Fibroblast of peridontal ligament (primary cell): ENCODE results near the gene TP53RK.

Source experiments
- DNase-seq: peaks from one replicate; pipeline ENCODE4 v3.0.0-alpha.2; 2010; ENCODE audit errors: extremely low read depth

Gene TP53RK

DNA sequence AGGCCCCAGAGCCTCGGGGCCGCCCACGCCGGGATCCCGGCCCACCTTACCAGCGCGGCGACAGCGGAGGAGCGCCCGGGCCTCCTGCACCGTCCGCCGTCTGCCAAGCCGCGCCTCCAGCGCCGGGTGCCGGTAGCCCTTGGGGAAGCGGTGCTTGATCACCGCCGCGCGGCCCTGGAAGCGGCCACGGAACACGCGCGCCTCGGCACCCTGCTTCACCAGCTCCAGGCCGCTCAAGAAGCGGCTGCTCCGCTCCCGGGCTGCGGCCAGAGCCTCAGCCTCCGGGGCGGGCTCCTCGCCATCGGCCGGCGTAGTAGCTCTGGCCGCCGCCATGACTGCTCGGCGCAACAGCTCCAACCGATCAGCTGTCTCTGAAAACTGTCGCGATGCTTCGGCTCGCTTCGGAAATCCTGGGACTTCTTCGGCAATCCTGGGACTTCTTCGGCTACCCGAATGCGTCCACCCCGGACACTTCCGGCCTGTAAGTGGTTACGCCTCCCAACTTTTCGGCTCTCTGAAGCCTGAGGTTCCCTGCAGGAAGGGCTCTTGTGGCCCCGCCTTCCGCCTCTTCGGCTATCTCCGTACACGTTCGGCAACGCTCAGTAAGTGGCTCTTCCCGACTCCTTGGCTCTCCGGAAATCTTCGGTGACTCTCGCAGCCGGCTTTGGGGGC is at the start of gene TP53RK:
Gene TP53RK (minus strand): TSS at position 363 of the 672 bp plus-strand sequence. CDS start 30 bp downstream, at position 333.
- DNase-seq = peak; percentile 100

DNA sequence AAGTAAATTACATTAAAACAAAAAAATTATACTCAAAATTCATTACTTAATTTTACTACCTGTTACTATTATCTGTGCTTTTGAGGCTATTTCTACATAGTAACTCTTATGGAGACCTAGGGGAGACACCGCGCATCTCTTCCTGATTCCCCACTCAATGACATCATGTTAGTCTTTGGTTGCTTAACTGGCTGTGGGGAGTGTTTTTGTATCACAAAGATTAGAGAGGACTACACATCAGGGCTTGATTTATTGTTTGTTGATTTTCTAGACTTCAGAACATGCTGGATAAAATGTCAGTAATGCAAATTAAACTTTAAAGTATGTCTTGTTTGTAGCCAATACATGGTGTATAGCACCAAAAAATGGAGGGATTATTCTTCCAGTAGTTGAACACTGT is 46.2 kb upstream of the TP53RK start:
- no peak for DNase-seq

DNA sequence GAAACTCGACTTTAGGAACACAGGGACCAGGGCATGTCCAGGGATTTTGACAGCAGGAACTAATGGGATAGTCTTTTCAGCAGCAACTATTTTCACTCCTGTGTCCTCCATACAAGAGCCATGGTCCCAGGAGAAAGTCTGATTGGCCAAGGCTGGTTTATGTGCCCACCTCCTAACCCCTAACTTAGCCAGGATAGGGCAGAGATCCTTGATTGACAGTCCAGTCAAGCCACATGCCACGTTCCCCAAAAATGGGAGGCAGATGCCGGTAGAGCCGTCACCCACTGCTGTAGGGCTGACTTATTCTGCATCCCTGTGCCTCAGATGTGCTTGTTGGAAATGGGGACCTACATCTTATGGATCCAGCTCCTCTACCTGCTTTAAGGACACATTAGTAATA is 42.5 kb upstream of the TP53RK start:
- no peak for DNase-seq

DNA sequence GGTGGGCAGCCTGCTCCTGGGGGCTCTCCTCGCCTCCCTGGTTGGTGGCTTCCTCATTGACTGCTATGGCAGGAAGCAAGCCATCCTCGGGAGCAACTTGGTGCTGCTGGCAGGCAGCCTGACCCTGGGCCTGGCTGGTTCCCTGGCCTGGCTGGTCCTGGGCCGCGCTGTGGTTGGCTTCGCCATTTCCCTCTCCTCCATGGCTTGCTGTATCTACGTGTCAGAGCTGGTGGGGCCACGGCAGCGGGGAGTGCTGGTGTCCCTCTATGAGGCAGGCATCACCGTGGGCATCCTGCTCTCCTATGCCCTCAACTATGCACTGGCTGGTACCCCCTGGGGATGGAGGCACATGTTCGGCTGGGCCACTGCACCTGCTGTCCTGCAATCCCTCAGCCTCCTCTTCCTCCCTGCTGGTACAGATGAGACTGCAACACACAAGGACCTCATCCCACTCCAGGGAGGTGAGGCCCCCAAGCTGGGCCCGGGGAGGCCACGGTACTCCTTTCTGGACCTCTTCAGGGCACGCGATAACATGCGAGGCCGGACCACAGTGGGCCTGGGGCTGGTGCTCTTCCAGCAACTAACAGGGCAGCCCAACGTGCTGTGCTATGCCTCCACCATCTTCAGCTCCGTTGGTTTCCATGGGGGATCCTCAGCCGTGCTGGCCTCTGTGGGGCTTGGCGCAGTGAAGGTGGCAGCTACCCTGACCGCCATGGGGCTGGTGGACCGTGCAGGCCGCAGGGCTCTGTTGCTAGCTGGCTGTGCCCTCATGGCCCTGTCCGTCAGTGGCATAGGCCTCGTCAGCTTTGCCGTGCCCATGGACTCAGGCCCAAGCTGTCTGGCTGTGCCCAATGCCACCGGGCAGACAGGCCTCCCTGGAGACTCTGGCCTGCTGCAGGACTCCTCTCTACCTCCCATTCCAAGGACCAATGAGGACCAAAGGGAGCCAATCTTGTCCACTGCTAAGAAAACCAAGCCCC is 36.2 kb upstream of the TP53RK start:
- no peak for DNase-seq

DNA sequence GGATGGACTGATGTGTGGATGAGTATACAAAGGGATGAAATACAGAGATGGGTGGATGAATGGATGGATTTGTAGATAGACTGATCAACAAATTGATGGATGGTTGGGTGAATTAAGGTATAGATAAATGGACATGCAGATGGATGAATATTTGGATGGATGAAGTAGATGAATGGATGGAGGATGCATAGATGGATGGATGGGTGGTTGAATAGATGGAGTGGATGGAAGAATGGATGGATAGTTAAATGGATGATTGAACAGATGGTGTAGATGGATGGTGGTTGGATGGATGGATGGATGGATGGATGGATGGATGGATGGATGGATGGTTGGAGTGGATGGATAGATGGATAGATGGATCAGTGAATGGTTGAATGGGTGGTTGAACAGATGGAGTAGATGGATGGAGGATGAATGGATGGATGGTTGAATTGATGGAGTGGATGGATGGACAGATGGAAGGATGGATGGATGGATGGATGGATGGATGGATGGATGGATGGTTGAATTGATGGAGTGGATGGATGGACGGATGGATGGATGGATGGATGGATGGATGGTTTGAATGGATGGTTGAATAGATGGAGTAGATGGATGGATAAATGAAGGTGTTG is 35.2 kb upstream of the TP53RK start:
- DNase-seq = no peak

DNA sequence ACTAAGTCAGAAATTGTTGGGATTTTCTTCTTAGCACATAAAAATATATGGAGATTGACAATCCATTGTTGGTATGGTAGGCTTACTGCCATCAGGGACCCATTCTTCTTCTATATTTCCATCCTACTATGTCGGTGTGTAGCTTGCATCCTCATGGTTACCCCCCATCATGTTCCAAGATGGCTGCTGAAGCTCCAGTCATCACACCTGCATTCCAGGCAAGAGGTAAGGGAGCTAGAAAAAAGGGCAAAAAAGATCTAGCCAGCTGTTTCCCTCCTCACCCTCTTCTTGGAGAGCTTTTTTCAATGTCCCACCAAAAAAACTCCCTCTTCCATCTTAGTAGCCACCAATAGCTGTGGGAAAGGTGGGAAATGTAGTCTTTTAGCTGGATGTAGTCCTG is 33.8 kb upstream of the TP53RK start:
- no peak for DNase-seq

DNA sequence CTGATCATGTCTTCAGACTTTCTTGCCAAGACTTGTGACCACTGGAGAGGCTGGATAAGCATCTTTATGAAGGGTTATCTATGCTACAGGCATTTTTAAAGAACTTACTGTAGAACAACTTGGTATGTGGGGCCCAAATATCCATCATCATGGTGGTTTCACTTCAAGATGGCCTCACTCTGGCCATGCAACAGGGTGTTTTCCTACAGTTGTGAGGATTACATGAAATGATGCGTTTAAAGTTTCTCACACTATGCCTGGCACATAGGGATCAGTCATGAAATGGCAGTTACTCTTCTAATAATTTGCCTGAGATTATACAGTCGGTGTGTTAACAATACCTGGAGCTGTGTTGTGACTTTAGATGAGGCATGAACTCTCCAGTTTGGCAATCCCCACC is 33.2 kb upstream of the TP53RK start:
- DNase-seq = no peak

DNA sequence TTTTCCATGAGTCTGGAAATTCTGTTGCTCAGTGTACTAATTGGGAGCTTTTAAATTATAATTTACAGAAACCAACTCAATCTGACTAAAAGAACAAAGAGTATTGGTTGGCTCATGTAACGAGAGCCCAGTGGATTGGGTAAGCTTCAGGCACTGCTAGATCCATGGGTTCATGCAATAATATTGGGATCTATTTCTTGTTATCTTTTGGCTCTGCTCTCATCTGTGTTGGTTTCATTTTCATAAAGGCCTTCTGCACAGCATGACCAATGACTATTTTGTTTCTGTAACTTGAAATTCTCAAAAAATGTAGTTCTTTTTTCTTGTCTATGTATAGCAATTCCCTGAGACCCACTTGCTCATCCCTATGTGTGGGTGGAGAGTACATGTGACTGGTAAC is 32.2 kb upstream of the TP53RK start:
- no peak for DNase-seq

DNA sequence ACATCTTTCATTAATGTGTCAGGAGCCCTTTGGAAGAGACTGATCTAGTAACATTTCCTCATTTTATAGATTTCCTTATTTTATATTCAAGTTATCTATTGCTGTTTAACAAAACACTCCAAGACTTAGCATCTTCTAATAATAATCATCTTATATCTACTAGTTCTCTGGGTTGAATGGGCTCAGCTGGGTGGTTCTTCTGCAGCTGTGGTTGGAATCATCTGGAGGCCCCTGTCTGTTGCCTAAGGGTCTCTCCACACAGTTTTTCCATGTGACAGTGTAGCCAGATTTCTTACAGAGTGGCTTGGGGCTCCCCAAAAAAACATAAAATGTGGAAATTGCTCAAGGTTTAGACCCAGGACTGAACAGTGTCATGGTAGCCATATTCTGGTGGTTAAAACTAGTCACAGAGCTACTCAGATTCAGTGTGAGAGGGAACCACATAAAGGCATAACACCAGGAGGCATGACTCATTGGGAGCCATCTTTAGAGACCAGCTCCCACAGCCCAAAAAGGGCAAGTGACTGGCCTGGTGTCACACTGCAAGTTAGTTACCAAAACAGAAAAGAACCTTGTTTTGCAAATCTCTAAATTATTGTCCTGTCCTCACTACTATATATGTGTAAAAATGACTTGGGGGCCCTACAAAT is 31.7 kb upstream of the TP53RK start:
- DNase-seq = no peak

DNA sequence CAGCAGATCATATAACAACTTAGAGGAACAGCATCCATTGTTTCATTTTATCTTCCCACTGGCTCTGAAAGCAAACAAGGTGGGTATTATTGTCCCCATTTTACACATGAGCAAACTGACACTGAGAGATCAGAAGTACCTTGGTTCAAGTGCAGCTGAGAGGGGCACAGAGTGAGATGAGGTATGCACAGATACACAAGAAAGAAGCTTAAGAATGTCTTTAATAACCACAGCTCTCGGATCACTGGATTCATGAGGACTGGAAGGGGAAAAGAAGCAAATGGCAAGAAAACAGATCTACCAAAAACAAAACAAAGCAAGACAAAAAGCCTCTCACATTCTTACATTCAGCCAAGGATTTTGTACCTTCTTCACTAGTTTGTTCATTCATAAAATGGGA is 30.8 kb upstream of the TP53RK start:
- no peak for DNase-seq

DNA sequence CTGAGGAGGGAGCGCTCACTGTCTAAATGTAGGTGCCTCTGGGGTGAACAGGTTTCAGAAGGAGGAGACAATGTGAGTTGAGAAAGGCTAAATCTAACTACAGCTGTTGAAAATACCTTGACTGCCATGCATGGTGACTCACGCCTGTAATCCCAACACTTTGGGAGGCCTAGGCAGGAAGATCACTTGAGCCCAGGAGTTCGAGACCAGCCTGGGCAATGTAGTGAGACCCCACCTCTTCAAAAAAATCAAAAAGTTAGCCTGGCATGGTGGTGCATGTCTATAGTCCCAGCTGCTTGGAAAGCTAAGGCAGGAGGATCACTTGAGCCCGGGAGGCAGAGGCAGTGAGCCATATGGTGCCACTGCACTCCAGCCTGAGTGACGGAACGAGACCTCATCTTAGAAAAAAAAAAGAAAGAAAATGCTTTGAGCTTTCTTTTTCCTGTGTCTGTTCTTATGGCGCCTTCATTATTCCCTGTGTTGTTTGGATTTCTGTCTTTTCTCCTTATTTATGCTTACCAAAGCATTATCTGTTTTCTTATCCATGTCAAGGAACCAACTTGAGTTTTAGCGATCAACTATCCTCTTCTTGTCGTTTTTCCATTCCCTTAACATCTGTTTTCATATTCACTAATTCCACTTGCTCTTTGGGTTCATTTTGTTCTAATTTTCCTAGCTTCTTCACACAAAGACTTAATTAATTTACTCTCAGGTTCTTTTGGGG is 28.7 kb upstream of the TP53RK start:
- no peak for DNase-seq

DNA sequence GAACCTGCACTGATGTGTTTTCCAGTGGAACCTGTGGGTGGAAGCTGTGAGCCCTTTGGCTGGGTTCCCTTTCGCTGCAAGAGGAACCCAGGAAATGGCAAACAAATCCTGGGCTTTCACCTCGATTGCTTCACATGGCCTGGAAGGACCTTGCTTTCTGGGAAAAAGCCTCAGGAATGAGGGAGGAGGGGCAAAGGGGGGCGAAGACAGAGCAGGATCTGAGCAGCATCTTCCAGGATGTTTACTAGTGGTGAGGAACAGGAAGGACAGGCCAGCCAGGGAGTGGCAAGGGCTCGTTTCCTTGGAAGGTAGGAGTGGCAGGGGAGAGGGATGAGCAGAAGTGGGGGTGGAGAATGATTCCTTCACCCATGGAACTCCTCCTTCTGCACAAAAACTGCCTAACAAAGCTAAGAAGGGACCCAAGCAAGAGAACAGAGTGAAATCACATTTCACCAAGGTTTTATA is 26.1 kb upstream of the TP53RK start:
- peak; percentile 77 for DNase-seq

DNA sequence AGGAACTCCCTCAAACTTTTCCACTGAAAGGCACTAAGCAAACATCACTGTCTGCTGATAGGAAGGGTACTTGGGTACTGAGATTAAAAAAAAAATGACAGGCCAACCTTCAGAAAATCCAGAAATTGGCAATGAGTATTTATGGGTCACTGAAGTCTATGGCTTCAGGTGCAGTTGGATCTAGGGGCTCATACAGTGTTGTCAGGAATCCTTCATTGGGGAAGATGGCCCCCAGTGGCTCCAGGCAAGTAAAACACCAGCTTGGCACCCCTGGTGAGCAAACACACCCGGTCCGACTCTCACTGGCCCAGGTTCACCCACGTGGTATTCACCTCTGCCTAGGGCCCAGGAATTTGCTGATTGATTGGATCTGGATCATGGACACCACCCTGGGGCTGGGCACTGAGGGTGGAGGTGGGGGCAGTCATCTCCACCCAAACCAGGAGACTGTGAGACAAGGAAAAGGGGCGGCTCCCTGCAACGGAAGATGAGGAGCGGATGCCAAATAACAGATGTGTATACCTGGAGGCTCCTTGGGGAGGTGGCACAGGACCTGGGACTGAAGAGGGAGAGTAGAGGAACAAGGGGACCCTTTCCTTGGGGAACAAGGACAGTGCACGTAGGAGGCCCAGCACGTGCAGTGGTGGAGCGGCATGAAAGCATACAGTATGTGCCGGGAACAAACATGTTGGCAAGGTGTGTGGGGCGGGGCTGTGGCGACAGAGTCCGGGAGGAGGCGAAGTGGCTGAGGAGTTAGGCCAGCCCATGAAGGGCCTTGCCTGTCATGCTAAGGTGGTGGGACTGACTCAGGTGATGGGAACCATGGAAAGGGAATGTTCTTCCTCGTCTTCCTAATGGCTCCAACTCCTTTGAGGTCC is 25.0 kb upstream of the TP53RK start:
- no peak for DNase-seq

DNA sequence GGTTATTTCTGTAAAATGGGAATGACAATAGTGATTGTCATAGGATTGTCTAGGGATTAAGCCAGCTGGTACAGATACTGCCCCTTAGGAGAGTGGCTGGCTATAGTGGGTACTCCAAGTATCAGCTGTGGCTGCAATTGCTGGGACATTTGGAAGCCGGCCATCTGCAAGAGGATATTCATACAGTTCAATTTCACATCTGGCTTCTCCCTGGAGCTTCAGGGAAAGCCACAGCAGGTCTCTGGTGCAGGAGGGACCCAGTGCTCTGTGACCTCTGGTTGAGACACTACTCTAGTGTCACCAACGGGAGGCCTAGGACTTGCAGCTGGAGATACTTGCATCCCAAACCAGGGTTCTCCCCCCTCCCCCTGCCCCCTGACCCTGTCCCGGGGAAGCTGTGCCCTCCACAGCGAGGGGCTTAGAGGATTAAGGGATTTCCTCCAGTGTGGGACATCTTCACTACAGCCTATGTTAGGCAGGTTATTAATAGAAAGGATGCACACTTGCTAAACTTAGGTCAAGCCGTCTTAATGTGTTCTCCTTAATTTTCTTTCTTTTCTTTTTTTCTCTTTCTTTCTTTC is 22.9 kb upstream of the TP53RK start:
- DNase-seq = no peak

DNA sequence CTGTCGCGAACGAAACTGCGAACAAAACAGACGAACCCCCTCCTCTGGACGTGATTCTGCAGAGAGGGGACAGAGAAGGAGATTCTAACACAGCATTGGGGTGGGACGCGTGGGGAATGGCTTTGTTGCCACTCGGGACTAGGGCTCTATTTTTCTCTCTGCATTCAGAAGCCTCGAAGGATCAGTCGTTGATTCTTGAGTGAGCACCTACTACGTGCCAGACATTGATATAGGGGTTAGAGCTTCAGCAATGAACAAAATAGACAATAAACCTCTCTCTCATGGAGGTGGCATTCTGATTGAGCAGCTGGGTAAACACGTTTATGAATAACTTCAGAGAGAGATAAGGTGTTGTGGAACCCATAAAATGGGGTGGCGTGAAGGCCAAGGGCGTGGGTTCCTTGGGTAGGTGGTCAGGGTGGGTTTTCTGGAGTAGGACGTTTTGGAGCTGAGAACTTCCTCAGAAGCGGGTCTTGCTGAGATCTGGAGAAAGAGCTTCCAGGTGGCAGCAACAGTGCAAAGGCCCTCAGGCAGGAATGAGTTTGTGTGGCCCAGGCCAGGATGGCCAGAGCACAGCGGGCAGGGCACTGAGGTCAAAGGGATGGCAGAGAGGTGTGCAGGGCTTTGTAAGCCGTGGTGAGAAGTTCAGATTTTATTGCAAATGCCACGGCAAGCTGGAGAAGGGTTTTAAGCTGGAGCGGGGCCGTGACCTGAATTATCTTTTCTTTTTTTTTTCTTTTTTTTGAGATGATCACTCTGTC is 21.1 kb upstream of the TP53RK start:
- DNase-seq = no peak

DNA sequence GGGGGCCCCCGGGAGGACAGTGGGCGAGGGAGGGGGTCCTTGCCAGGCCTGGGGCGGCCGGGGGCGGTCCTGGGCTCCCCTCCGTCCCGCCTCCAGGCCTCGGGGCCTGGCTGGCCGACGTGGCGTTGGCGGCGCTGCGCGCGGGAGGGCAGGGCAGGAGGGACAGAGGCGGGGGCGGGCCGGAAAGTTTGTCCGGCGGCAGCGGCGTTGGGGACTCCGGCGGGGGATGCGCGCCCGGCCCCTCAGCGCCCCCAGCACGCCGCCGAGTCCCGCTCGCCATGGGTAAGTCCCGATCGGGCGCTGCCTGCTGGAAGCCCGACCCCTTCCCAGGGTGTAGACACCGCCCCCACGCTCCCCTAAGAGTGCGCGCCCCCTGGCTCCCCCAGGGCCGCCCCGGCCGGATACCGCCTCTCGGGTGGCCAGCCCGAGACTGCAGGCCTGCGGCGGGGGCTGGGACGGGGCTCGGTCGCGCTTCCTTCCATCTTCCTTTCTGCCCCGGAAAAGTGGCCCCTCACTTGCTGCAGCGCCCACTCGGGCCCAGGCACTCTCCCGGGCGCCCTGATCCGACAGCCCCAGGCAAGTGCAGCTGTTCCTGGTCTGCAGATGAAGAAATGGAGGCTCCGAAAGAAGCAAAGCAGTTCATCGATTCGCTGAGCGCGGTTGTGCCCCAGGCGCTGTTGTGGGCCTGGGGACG is 20.4 kb upstream of the TP53RK start, which contains the start of gene SLC2A10:
Gene SLC2A10 (plus strand): TSS at position 191 of the 694 bp plus-strand sequence. CDS start 88 bp downstream, at position 279.
- peak; percentile 45 for DNase-seq

DNA sequence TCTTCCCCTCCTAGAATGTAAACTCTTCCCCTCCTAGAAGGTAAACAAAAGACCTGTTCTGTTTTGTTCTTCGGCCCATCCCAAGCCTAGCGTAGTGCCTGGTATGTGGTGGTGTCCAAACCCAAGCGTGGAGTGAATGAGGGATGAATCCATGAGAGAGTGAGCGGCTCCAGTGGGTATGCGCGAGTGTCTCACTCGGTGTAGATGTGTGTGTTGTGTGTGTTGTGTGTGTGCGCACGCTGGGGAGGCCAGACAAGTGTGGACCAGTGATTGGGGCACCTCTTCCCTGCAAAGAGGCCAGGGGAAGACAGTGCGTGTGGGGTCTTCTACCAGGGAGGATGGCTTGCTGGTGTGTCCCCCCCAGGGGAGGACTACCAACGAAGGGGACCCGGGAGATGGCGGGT is 19.8 kb upstream of the TP53RK start:
- DNase-seq = no peak

DNA sequence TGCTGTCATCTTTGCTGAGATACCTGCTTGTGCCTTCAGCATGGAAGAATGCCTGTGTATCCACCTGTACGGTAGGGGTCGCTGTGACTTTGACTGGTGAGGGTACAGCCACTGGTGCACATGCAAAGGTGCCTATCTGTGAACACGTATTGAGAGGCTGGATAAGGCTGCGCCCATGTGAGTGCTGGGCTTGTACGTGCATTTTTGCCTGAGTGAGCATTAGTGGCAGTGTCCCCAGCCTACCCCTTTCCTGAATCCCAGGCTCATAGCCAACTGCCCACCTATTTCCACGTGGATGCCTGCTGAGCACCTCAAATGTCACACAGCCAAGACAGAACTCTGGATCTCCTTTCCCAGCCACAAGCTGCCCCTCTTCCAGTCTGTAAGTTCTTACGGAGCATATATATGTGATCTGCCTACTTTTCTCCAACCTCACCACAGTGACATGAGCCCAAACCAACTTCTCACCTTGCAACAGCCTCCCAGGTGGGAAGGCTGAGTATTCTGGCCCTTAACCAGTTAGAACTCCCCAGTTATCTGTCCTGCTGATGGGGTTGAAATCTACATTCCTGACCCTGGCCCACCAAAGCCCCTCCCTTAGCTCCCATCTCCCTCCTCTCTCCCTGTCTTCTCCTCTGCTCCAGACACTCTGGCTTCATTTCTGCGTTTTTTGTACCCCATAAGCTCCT is 19.1 kb upstream of the TP53RK start:
- DNase-seq = no peak
